Astrocyte (in vitro differentiated cells and primary cell): ENCODE data around the gene CDCA4. TPM values are rescaled to one million over a fixed set of nuclear protein-coding genes. Genes with fewer than 3 reads are reported as not detected.
"Not testable (repeated sequence)": the region's sequence is repeated elsewhere in the genome, so short reads cannot be mapped to it uniquely, and the experiment has no call there.

Experiments used
- DNase-seq: peaks from one replicate; pipeline ENCODE4 v3.0.0-alpha.2; 2010; ENCODE audit warnings: low read depth
- FAIRE-seq: peaks from 2 replicates; lab custom pipeline; 2011; peaks lifted over from hg19 to GRCh38; lab: Jason Lieb, UNC
- H2AFZ ChIP-seq: 2 replicates; pipeline ENCODE4 v1.6.0; 2012; ENCODE audit warnings: low read depth, low read length, inconsistent platforms
- H3K27ac ChIP-seq: 2 replicates; pipeline ENCODE4 v1.5.1; 2011; ENCODE audit warnings: low read depth, low read length, inconsistent platforms
- H3K27me3 ChIP-seq: 2 replicates; pipeline ENCODE4 v1.6.0; 2011; ENCODE audit warnings: low read length, inconsistent platforms; ENCODE audit not compliant: insufficient read depth
- H3K36me3 ChIP-seq: 2 replicates; pipeline ENCODE4 v1.5.1; 2011; ENCODE audit warnings: low read length, inconsistent platforms; ENCODE audit not compliant: insufficient read depth
- H3K4me1 ChIP-seq: 2 replicates; pipeline ENCODE4 v1.5.1; 2011; ENCODE audit warnings: low read length, inconsistent platforms; ENCODE audit not compliant: insufficient read depth
- H3K4me2 ChIP-seq: 2 replicates; pipeline ENCODE4 v1.6.0; 2012; ENCODE audit warnings: low read length, inconsistent platforms
- H3K4me3 ChIP-seq: 2 replicates; pipeline ENCODE4 v1.5.1; 2011; ENCODE audit warnings: low read depth, mild to moderate bottlenecking, low read length, inconsistent platforms; ENCODE audit not compliant: insufficient read depth
- H3K79me2 ChIP-seq: 2 replicates; pipeline ENCODE4 v1.6.0; 2012; ENCODE audit warnings: mild to moderate bottlenecking, low read length, inconsistent platforms; ENCODE audit not compliant: insufficient read depth
- H3K9ac ChIP-seq: 2 replicates; pipeline ENCODE4 v1.6.0; 2012; ENCODE audit warnings: mild to moderate bottlenecking, low read length, inconsistent platforms
- H3K9me3 ChIP-seq: 2 replicates; pipeline ENCODE4 v1.5.1; 2012; ENCODE audit warnings: low read depth, mild to moderate bottlenecking, low read length, inconsistent platforms; ENCODE audit not compliant: insufficient read depth
- H4K20me1 ChIP-seq: 2 replicates; pipeline ENCODE4 v1.6.0; 2012; ENCODE audit warnings: low read length, inconsistent platforms; ENCODE audit not compliant: insufficient read depth
- H3K27ac Mint-ChIP-seq: one replicate; pipeline ENCODE4 v1.8.0; 2021; ENCODE audit warnings: mild to moderate bottlenecking, mixed read lengths; ENCODE audit not compliant: unreplicated experiment
- H3K27me3 Mint-ChIP-seq: one replicate; pipeline ENCODE4 v1.8.0; 2021; ENCODE audit warnings: low read depth, mixed read lengths; ENCODE audit not compliant: unreplicated experiment
- H3K36me3 Mint-ChIP-seq: one replicate; pipeline ENCODE4 v1.8.0; 2021; ENCODE audit warnings: low read depth, mixed read lengths; ENCODE audit not compliant: unreplicated experiment
- H3K4me1 Mint-ChIP-seq: one replicate; pipeline ENCODE4 v1.8.0; 2021; ENCODE audit warnings: low read depth, mixed read lengths; ENCODE audit not compliant: unreplicated experiment
- H3K4me3 Mint-ChIP-seq: one replicate; pipeline ENCODE4 v1.8.0; 2021; ENCODE audit warnings: mild to moderate bottlenecking, moderate library complexity, mixed read lengths; ENCODE audit not compliant: unreplicated experiment
- H3K9me3 Mint-ChIP-seq: one replicate; pipeline ENCODE4 v1.8.0; 2021; ENCODE audit warnings: mild to moderate bottlenecking, mixed read lengths; ENCODE audit not compliant: unreplicated experiment
- EZH2 ChIP-seq: IDR thresholded peaks from 2 replicates; pipeline ENCODE4 v1.6.1; 2012; ENCODE audit warnings: mild to moderate bottlenecking, low read length, inconsistent platforms; ENCODE audit not compliant: insufficient read depth
- total RNA-seq: library from RNA; stranded (reverse); gene quantifications from 2 replicates; pipeline ENCODE4 v1.2.1, GENCODE V29; 2021
- TF ChIP-seq, protein P1 (sequence below): IDR thresholded peaks from 2 replicates; pipeline ENCODE4 v1.5.1; 2011; ENCODE audit warnings: low read depth, mild to moderate bottlenecking, inconsistent platforms, low read length, moderate library complexity; ENCODE audit not compliant: insufficient read depth

Gene CDCA4
- total RNA-seq, 1 donor from 2014 or later, result 11.3 TPM

DNA sequence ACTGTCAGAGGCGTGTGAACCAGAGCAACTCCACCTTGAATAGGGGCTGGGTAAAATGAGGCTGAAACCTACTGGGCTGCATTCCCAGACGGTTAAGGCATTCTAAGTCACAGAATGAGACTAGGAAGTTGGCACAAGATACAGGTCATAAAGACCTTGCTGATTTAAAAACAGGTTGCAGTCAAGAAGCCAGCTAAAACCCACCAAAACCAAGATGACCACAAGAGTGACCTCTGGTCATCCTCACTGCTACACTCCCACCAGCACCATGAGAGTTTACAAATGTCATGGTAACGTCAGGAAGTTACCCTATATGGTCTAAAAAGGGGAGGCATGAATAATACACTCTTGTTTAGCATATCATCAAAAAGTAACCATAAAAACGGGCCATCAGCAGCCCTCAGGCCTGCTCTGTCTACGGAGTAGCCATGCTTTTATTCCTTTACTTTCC lies 11.6 kb upstream of the CDCA4 start:
- H3K4me3 ChIP-seq, result peak overlapping the region; percentile 69
- peak overlapping the region; percentile 86 for H3K9ac ChIP-seq
- not testable (repeated sequence) for H2AFZ ChIP-seq, H4K20me1 ChIP-seq, H3K9me3 Mint-ChIP-seq, H3K27me3 ChIP-seq, FAIRE-seq, H3K36me3 ChIP-seq, H3K9me3 ChIP-seq, H3K36me3 Mint-ChIP-seq, H3K27me3 Mint-ChIP-seq
- Mint-ChIP-seq H3K4me1 (peaks cover 12% of the 10 kb centered on the region), H3K4me3 (peak overlapping the region; percentile 80), H3K27ac (peak overlapping the region; percentile 67)
- H3K27ac ChIP-seq, result peak overlapping the region; percentile 82
- peaks cover 33% of the 10 kb centered on the region for H3K79me2 ChIP-seq
- peak; percentile 96 for DNase-seq
- peaks cover 18% of the 10 kb centered on the region for H3K4me1 ChIP-seq
- peak overlapping the region; percentile 97 for H3K4me2 ChIP-seq

DNA sequence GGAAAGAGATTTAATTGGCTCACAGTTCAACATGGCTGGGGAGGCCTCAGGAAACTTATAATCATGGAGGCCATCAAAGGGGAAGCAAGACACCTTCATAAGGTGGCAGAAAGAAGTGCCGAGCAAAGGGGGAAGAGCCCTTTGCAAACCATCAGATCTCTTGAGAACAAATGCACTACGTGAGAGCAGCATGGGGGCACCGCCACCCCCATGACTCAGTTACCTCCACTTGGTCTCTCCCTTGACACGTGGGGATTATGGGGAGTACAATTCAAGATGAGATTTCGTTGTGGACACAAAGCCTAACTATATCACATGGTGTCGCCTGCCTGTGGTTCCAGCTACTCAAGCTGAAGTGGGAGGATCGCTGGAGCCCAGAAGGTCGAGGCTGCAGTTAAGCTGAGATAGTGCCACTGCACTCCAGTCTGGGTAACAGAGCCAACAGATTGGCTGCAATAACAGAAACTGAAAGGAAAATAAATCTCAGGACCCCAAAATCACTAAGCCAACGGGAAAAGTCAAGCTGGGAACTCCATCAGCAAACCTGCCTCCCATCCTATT lies 10.0 kb upstream of the CDCA4 start:
- H2AFZ ChIP-seq, result no peak overlapping the region
- no peak overlapping the region for H3K9ac ChIP-seq
- H3K79me2 ChIP-seq, result peaks cover 24% of the 10 kb centered on the region
- peaks cover 2% of the 10 kb centered on the region for H3K27me3 Mint-ChIP-seq
- FAIRE-seq (no peak), DNase-seq (no peak)
- no peak overlapping the region for H3K4me3 ChIP-seq
- peaks cover 3% of the 10 kb centered on the region for H3K36me3 Mint-ChIP-seq
- no peak for TF ChIP-seq EZH2
- TF ChIP-seq, protein P1, sequence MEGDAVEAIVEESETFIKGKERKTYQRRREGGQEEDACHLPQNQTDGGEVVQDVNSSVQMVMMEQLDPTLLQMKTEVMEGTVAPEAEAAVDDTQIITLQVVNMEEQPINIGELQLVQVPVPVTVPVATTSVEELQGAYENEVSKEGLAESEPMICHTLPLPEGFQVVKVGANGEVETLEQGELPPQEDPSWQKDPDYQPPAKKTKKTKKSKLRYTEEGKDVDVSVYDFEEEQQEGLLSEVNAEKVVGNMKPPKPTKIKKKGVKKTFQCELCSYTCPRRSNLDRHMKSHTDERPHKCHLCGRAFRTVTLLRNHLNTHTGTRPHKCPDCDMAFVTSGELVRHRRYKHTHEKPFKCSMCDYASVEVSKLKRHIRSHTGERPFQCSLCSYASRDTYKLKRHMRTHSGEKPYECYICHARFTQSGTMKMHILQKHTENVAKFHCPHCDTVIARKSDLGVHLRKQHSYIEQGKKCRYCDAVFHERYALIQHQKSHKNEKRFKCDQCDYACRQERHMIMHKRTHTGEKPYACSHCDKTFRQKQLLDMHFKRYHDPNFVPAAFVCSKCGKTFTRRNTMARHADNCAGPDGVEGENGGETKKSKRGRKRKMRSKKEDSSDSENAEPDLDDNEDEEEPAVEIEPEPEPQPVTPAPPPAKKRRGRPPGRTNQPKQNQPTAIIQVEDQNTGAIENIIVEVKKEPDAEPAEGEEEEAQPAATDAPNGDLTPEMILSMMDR, result no peak
- peaks cover 29% of the 10 kb centered on the region for H3K4me1 ChIP-seq
- peaks cover 6% of the 10 kb centered on the region for H3K9me3 Mint-ChIP-seq
- peak overlapping the region; percentile 80 for H3K27ac Mint-ChIP-seq
- H3K27me3 ChIP-seq, result no peaks in the 10 kb centered on the region
- no peaks in the 10 kb centered on the region for H3K9me3 ChIP-seq
- H4K20me1 ChIP-seq, result peaks cover 6% of the 10 kb centered on the region
- no peak overlapping the region for H3K27ac ChIP-seq
- no peak overlapping the region for H3K4me2 ChIP-seq
- H3K4me1 Mint-ChIP-seq, result peaks cover 16% of the 10 kb centered on the region
- peak overlapping the region; percentile 45 for H3K4me3 Mint-ChIP-seq
- no peaks in the 10 kb centered on the region for H3K36me3 ChIP-seq

DNA sequence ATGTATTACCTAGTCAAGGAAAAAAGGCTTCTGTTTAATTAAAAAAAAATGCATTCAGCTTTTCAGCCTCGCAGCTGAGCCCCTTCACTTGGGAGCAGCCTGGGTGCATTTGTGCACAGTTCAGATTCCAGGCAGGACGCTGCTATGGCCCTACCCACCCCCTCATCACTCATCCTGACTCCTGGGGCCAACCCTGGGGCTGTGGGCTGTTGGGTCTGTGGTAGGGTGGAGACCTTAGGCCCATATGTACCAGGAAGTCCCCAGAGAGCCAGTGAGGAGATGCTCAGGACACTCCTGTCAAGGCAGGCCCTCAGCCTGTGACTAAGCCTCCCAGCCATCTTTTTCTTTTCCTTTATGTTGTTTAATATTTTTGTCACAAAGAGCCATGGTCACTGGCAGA lies 9.3 kb upstream of the CDCA4 start:
- H3K9me3 Mint-ChIP-seq, result peaks cover 6% of the 10 kb centered on the region

More for the DNA sequence above, 9.3 kb upstream of the CDCA4 start:
- Histone ChIP-seq H3K9me3 (no peaks in the 10 kb centered on the region), H4K20me1 (peaks cover 6% of the 10 kb centered on the region), H2AFZ (no peak overlapping the region), H3K79me2 (peaks cover 17% of the 10 kb centered on the region), H3K27me3 (no peaks in the 10 kb centered on the region), H3K36me3 (no peaks in the 10 kb centered on the region), H3K4me3 (no peak overlapping the region), H3K9ac (no peak overlapping the region), H3K4me1 (peaks cover 37% of the 10 kb centered on the region), H3K27ac (no peak overlapping the region), H3K4me2 (no peak overlapping the region)
- Mint-ChIP-seq H3K27ac (peak overlapping the region; percentile 80), H3K4me3 (no peak overlapping the region), H3K27me3 (peaks cover 2% of the 10 kb centered on the region), H3K4me1 (peaks cover 16% of the 10 kb centered on the region), H3K36me3 (peaks cover 3% of the 10 kb centered on the region)
- DNase-seq (no peak), FAIRE-seq (no peak)
- no peak for TF ChIP-seq EZH2
- TF ChIP-seq, protein P1, result no peak
